Vagina (tissue), 2 donors: ENCODE measurements around the gene PTPRD. TPM values are rescaled to one million over a fixed set of nuclear protein-coding genes. Genes with fewer than 3 reads are reported as not detected.

Experiments used
- DNase-seq, 2 donors: peaks; one replicate each; pipeline ENCODE4 v3.0.0-alpha.2; 2017; ENCODE audit errors: extremely low spot score in 2 of 2
- H3K27ac ChIP-seq: fragments of 200-600 bp; sonication (generic); one replicate; pipeline ENCODE4 v1.5.1; 2019
- H3K27me3 ChIP-seq: fragments of 200-600 bp; sonication (generic); one replicate; pipeline ENCODE4 v1.5.1; 2019
- H3K36me3 ChIP-seq, 2 donors: fragments of 200-600 bp; sonication (generic); one replicate each; pipeline ENCODE4 v1.5.1; 2017 to 2019
- H3K4me1 ChIP-seq: fragments of 200-600 bp; sonication (generic); one replicate; pipeline ENCODE4 v1.5.1; 2019
- H3K4me3 ChIP-seq, 2 donors: fragments of 200-600 bp; sonication (generic); 1 replicate in 1 of 2; 2 replicates in 1 of 2; pipeline ENCODE4 v1.5.1; 2016 to 2019
- H3K9me3 ChIP-seq: fragments of 200-600 bp; sonication (generic); one replicate; pipeline ENCODE4 v1.5.1; 2019
- CTCF ChIP-seq, 3 experiments: fragments of 450-650 bp in 2 of 3; fragments of 200-600 bp in 1 of 3; sonication (generic) in 1 of 3; IDR thresholded peaks; one replicate each; pipeline ENCODE4 v1.5.1; 2017 to 2019; ENCODE audit warnings: antibody characterized with exemption in 3 of 3, mild to moderate bottlenecking in 2 of 3, moderate library complexity in 2 of 3
- POLR2A ChIP-seq, 2 donors: fragments of 450-650 bp; IDR thresholded peaks; one replicate each; pipeline ENCODE4 v1.6.1; 2017; ENCODE audit warnings: antibody characterized with exemption in 2 of 2, mild to moderate bottlenecking in 2 of 2, moderate library complexity in 2 of 2
- POLR2AphosphoS5 ChIP-seq, 2 donors: sonication (generic); formaldehyde crosslinking; IDR thresholded peaks; one replicate each; pipeline ENCODE4 v1.9.0; 2017; ENCODE audit warnings: antibody characterized with exemption in 2 of 2, mild to moderate bottlenecking in 2 of 2, low read depth in 1 of 2; ENCODE audit not compliant: insufficient read depth in 1 of 2
- intact Hi-C: fragments of 100-400 bp; cut with DNase I; formaldehyde crosslinking; loops from one replicate; pipeline ENCODE4 v1.15.1; 2023
- total RNA-seq: library from RNA; depleted of rRNA; stranded (reverse); fragments of >200 nt; gene quantifications from one replicate; pipeline ENCODE4 v1.2.3, GENCODE V29; 2016

Gene PTPRD
- total RNA-seq, 1 donor from 2014 or later = 10.3 TPM

DNA sequence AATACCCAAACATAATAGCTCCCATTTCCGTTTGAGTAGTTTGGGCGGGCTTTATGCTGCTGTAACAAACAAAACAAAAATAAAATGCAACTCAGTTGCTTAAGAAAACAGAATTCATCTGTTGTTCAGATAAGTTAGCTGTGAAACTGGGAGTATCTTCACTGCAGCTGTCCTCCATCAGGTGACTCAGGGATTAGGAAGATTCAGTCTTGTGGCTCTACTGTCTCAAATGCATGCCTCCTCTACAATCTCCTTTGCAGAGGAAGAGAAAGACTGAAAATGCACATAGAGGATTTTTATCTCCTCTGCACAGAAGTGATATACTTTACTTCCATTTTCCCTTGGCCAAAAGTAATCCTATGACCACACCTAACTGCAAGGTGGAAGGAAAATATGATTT, 883.7 kb downstream of the PTPRD start:
- DNase-seq = no peak
- Histone ChIP-seq H3K4me1 (no peaks in the 10 kb centered on the region), H3K27me3 (no peaks in the 10 kb centered on the region), H3K27ac (no peak overlapping the region), H3K36me3 (no peaks in the 10 kb centered on the region), H3K4me3 (no peak overlapping the region), H3K9me3 (no peaks in the 10 kb centered on the region)
- TF ChIP-seq POLR2AphosphoS5 (IDR thresholded peaks at IDR 0.05; ENCODE audit: insufficient read depth in 1 of 2, low read depth in 1 of 2) (no peak), CTCF (IDR thresholded peaks at IDR 0.05) (no peak), POLR2A (IDR thresholded peaks at IDR 0.05) (no peak)
- intact Hi-C loops = no loop called here

- no peak overlapping the region for H3K4me3 ChIP-seq
- H3K27me3 ChIP-seq = no peaks in the 10 kb centered on the region
- no peaks in the 10 kb centered on the region for H3K9me3 ChIP-seq
- no peaks in the 10 kb centered on the region for H3K36me3 ChIP-seq
- no peak overlapping the region for H3K27ac ChIP-seq
- H3K4me1 ChIP-seq = no peaks in the 10 kb centered on the region
- intact Hi-C loops = no loop called here
- DNase-seq = no peak
- TF ChIP-seq POLR2AphosphoS5 (IDR thresholded peaks at IDR 0.05; ENCODE audit: insufficient read depth in 1 of 2, low read depth in 1 of 2) = no peak
- no peak for TF ChIP-seq CTCF (IDR thresholded peaks at IDR 0.05)
- no peak for TF ChIP-seq POLR2A (IDR thresholded peaks at IDR 0.05)
Measured at GRCh38 chr9:9719373-9720112, 893.3 kb downstream of the PTPRD start.

- Histone ChIP-seq H3K4me1 (no peaks in the 10 kb centered on the region), H3K27ac (no peak overlapping the region), H3K36me3 (no peaks in the 10 kb centered on the region), H3K27me3 (no peaks in the 10 kb centered on the region), H3K9me3 (no peaks in the 10 kb centered on the region), H3K4me3 (no peak overlapping the region)
- intact Hi-C loops = no loop called here
- no peak for DNase-seq
- no peak for TF ChIP-seq POLR2AphosphoS5 (IDR thresholded peaks at IDR 0.05; ENCODE audit: insufficient read depth in 1 of 2, low read depth in 1 of 2)
- no peak for TF ChIP-seq CTCF (IDR thresholded peaks at IDR 0.05)
- no peak for TF ChIP-seq POLR2A (IDR thresholded peaks at IDR 0.05)
Measured at GRCh38 chr9:9718691-9719090, 894.1 kb downstream of the PTPRD start.

GRCh38 chr9:9679433-9679832, 933.4 kb downstream of the PTPRD start:
- intact Hi-C loops = no loop called here
- TF ChIP-seq POLR2AphosphoS5 (IDR thresholded peaks at IDR 0.05; ENCODE audit: insufficient read depth in 1 of 2, low read depth in 1 of 2) (no peak), CTCF (IDR thresholded peaks at IDR 0.05) (no peak), POLR2A (IDR thresholded peaks at IDR 0.05) (no peak)
- no peak for DNase-seq
- no peaks in the 10 kb centered on the region for H3K4me1 ChIP-seq
- no peak overlapping the region for H3K4me3 ChIP-seq
- H3K9me3 ChIP-seq = no peaks in the 10 kb centered on the region
- no peaks in the 10 kb centered on the region for H3K36me3 ChIP-seq
- no peaks in the 10 kb centered on the region for H3K27me3 ChIP-seq
- no peak overlapping the region for H3K27ac ChIP-seq

GRCh38 chr9:9674461-9674860, 938.3 kb downstream of the PTPRD start:
- Histone ChIP-seq H3K27me3 (no peaks in the 10 kb centered on the region), H3K27ac (no peak overlapping the region), H3K9me3 (no peaks in the 10 kb centered on the region), H3K4me1 (no peaks in the 10 kb centered on the region), H3K4me3 (no peak overlapping the region), H3K36me3 (no peaks in the 10 kb centered on the region)
- no peak for TF ChIP-seq CTCF (IDR thresholded peaks at IDR 0.05)
- TF ChIP-seq POLR2AphosphoS5 (IDR thresholded peaks at IDR 0.05; ENCODE audit: insufficient read depth in 1 of 2, low read depth in 1 of 2) = no peak
- no peak for TF ChIP-seq POLR2A (IDR thresholded peaks at IDR 0.05)
- DNase-seq = no peak
- intact Hi-C loops = no loop called here
